Measurements from ENCODE around the gene TBC1D2B. TPM values are rescaled to one million over a fixed set of nuclear protein-coding genes. Genes with fewer than 3 reads are reported as not detected.

TBC1D2B gene
- total and polyA plus RNA-seq, 4 donors: 8.4 to 119 (median 22.0) TPM

DNA sequence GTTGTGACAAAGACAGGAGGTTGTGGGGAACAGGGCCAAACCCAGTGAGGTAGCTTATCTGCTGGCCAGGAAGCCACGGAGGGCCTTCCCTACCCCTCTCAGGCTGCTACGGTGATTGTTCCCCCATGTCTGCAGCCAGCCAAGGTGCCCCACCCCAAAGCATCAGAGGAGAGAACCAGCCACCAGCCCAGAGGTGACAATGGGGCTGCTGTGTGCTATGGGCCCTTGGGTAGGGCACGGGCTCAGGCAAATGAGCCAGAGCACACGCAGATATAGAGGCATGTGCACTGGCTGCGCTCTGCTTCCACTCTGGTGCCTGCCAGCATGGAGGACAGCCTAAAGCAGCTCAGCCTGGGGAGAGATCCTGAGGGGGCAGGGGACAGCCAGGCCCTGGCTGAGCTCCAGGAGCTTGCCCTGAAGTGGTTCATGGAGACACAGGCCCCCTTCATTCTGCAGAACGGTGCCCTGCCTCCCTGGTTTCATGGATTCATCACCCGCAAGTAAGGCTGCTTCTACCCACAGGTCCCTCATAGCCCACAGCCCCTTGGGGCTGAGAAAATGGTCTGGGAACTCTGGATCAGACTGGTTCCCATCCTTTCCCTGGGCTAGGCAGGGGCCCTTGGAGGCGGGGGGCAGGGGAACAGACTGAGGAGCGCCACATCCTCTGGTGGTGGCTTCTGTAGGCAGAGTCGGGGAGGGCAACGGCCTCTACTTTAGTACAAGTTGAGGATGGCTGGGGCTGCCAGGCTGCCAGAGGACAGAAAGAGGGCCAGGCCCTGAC is 14.9 kb upstream of the TBC1D2B start, which contains the start of gene SH2D7:
Gene SH2D7 (plus strand): TSS at position 301 of the 781 bp plus-strand sequence. CDS start 24 bp downstream, at position 325.
- TF ChIP-seq TAF1 (conservative IDR thresholded peaks at IDR 0.05) (no peak), RXRA (IDR thresholded peaks at IDR 0.05) (no peak), RAD21 (IDR thresholded peaks at IDR 0.05) (no peak)
- TF ChIP-seq, protein P1, sequence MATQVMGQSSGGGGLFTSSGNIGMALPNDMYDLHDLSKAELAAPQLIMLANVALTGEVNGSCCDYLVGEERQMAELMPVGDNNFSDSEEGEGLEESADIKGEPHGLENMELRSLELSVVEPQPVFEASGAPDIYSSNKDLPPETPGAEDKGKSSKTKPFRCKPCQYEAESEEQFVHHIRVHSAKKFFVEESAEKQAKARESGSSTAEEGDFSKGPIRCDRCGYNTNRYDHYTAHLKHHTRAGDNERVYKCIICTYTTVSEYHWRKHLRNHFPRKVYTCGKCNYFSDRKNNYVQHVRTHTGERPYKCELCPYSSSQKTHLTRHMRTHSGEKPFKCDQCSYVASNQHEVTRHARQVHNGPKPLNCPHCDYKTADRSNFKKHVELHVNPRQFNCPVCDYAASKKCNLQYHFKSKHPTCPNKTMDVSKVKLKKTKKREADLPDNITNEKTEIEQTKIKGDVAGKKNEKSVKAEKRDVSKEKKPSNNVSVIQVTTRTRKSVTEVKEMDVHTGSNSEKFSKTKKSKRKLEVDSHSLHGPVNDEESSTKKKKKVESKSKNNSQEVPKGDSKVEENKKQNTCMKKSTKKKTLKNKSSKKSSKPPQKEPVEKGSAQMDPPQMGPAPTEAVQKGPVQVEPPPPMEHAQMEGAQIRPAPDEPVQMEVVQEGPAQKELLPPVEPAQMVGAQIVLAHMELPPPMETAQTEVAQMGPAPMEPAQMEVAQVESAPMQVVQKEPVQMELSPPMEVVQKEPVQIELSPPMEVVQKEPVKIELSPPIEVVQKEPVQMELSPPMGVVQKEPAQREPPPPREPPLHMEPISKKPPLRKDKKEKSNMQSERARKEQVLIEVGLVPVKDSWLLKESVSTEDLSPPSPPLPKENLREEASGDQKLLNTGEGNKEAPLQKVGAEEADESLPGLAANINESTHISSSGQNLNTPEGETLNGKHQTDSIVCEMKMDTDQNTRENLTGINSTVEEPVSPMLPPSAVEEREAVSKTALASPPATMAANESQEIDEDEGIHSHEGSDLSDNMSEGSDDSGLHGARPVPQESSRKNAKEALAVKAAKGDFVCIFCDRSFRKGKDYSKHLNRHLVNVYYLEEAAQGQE (IDR thresholded peaks at IDR 0.05): no peak
- DNase-seq (ENCODE audit: low spot score): no peak
- Histone ChIP-seq H3K4me3 (ENCODE audit: low read depth in 1 of 3, low read length in 3 of 3) (no peak within 1 kb of the TSS), H3K27ac (ENCODE audit: low read depth in 1 of 2, low read length in 2 of 2) (no peak within 1 kb of the TSS), H3K27me3 (ENCODE audit: control insufficient read depth in 4 of 4, insufficient read depth in 4 of 4, low read length in 3 of 4) (no peaks in the 10 kb centered on the region), H3K4me1 (ENCODE audit: control insufficient read depth in 4 of 4, insufficient read depth in 4 of 4, low read length in 3 of 4) (peaks cover 3 to 14% (median 9%) of the 10 kb centered on the region in 4 donors), H3K36me3 (ENCODE audit: control insufficient read depth in 4 of 4, insufficient read depth in 3 of 4, low read depth in 1 of 4, low read length in 3 of 4) (no peaks in the 10 kb centered on the region), H3K9ac (ENCODE audit: low read depth in 1 of 2, low read length in 2 of 2) (no peak within 1 kb of the TSS), H3K9me3 (ENCODE audit: control insufficient read depth in 4 of 4, low read length in 3 of 4) (no peaks in the 10 kb centered on the region)
- WGBS: 85% methylated on average over 11 of the region's 11 CpGs

DNA sequence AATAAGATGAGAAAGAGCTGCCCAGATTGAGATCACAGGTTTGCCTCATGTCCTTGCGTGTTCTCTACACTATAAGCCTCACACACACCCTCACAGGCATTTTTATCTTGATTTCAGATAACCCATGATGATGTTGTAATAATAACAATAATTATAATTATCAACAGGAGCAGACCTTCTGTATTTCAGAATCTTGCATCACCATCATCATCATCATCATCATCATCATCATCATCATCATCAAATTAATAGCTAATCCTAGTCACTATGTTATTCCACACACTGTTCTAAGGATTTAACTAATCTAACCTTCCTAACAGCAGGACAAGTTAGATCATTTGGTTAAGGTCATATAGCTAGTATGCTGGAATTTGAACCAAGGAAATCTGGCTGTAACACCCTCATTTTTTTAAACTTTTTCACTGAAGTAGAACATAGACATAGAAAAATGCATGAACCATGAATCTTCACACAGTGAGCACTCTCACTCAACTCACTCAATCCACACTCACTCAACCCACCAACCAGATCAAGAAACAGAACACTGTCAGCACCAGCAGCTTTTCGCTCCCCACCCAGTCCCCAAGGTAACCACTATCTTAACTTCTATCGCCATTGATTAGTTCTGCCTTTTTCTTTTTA is 13.0 kb upstream of the TBC1D2B start:
- H3K4me3 ChIP-seq (ENCODE audit: low read depth in 1 of 3, low read length in 3 of 3): no peak overlapping the region
- no peaks in the 10 kb centered on the region for H3K27me3 ChIP-seq (ENCODE audit: control insufficient read depth in 4 of 4, insufficient read depth in 4 of 4, low read length in 3 of 4)
- DNase-seq (ENCODE audit: low spot score): no peak
- H3K9me3 ChIP-seq (ENCODE audit: control insufficient read depth in 4 of 4, low read length in 3 of 4): no peaks in the 10 kb centered on the region
- no peak overlapping the region for H3K9ac ChIP-seq (ENCODE audit: low read depth in 1 of 2, low read length in 2 of 2)
- peaks cover 3 to 14% (median 9%) of the 10 kb centered on the region in 4 donors for H3K4me1 ChIP-seq (ENCODE audit: control insufficient read depth in 4 of 4, insufficient read depth in 4 of 4, low read length in 3 of 4)
- H3K36me3 ChIP-seq (ENCODE audit: control insufficient read depth in 4 of 4, insufficient read depth in 3 of 4, low read depth in 1 of 4, low read length in 3 of 4): no peaks in the 10 kb centered on the region
- 97% methylated on average over 3 of the region's 3 CpGs for WGBS
- TF ChIP-seq NR2F2 (IDR thresholded peaks at IDR 0.05) (no peak), RAD21 (IDR thresholded peaks at IDR 0.05) (no peak), JUND (IDR thresholded peaks at IDR 0.05) (no peak), RXRA (IDR thresholded peaks at IDR 0.05) (no peak), HNF4G (IDR thresholded peaks at IDR 0.05) (no peak), YY1 (IDR thresholded peaks at IDR 0.05) (no peak), HNF4A (conservative IDR thresholded peaks at IDR 0.05) (no peak), FOXA2 (IDR thresholded peaks at IDR 0.05) (no peak), GABPA (IDR thresholded peaks at IDR 0.05 in 1 of 2, conservative IDR thresholded peaks at IDR 0.05 in 1 of 2) (no peak), FOXA1 (IDR thresholded peaks at IDR 0.05) (no peak)
- TF ChIP-seq, protein P2, sequence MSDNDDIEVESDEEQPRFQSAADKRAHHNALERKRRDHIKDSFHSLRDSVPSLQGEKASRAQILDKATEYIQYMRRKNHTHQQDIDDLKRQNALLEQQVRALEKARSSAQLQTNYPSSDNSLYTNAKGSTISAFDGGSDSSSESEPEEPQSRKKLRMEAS (IDR thresholded peaks at IDR 0.05): no peak
- TF ChIP-seq, protein P3, sequence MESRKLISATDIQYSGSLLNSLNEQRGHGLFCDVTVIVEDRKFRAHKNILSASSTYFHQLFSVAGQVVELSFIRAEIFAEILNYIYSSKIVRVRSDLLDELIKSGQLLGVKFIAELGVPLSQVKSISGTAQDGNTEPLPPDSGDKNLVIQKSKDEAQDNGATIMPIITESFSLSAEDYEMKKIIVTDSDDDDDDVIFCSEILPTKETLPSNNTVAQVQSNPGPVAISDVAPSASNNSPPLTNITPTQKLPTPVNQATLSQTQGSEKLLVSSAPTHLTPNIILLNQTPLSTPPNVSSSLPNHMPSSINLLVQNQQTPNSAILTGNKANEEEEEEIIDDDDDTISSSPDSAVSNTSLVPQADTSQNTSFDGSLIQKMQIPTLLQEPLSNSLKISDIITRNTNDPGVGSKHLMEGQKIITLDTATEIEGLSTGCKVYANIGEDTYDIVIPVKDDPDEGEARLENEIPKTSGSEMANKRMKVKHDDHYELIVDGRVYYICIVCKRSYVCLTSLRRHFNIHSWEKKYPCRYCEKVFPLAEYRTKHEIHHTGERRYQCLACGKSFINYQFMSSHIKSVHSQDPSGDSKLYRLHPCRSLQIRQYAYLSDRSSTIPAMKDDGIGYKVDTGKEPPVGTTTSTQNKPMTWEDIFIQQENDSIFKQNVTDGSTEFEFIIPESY (IDR thresholded peaks at IDR 0.05): no peak
- H3K27ac ChIP-seq (ENCODE audit: low read depth in 1 of 2, low read length in 2 of 2): no peak overlapping the region

All from liver (tissue), 9 donors.